HepG2 (cell line): ENCODE data around the gene GADD45G. TPM values are rescaled to one million over a fixed set of nuclear protein-coding genes. Genes with fewer than 3 reads are reported as not detected.

Experiments used
- HMG20B ChIP-seq: conservative IDR thresholded peaks from 2 replicates; pipeline ENCODE4 v1.6.1; 2016; ENCODE audit warnings: missing genetic modification reagents, missing compliant biosample characterization
- polyA plus RNA-seq, 8 experiments: library from polyadenylated mRNA; depleted of rRNA in 3 of 8; stranded (reverse) in 7 of 8; unstranded in 1 of 8; fragments of >200 nt; fragmentation: Illumina TruSeq in 4 of 8; extraction: Trizol in 4 of 8; gene quantifications; 2 replicates each; pipeline versions ENCODE4 v1.2.1 to v1.2.3, GENCODE V29; 2011 to 2016; ENCODE audit warnings: low read depth in 4 of 8, missing spikeins in 1 of 8, mixed read lengths in 1 of 8; ENCODE audit not compliant: insufficient read depth in 1 of 8
- total RNA-seq, 5 experiments: library from RNA; depleted of rRNA; stranded (reverse); fragments of >200 nt; fragmentation: Illumina TruSeq; extraction: Trizol; gene quantifications; 2 replicates each; pipeline ENCODE4 v1.2.3, GENCODE V29; 2016; ENCODE audit warnings: low read depth in 1 of 5
- TF ChIP-seq, protein P1 (sequence below), 2 experiments: fragments of 450-650 bp in 1 of 2; sonication (generic) in 1 of 2; formaldehyde crosslinking in 1 of 2; IDR thresholded peaks; 2 replicates each; pipeline versions ENCODE4 v1.6.1 to v1.8.0; 2016 to 2022; ENCODE audit warnings: antibody characterized with exemption in 1 of 2, mild to moderate bottlenecking in 1 of 2, missing genetic modification reagents in 1 of 2
- TF ChIP-seq, protein P2 (sequence below), 2 experiments: fragments of 450-650 bp in 1 of 2; sonication (generic) in 1 of 2; formaldehyde crosslinking; IDR thresholded peaks; 2 replicates each; pipeline versions ENCODE4 v1.5.0 to v1.8.0; 2020 to 2022; ENCODE audit warnings: mild to moderate bottlenecking in 1 of 2, missing genetic modification reagents in 1 of 2

GADD45G gene
- total and polyA plus RNA-seq, 2 of the 13 experiments (the other 11 are each of a cell fraction or from before 2014, with no cell fraction given), result not detected

DNA sequence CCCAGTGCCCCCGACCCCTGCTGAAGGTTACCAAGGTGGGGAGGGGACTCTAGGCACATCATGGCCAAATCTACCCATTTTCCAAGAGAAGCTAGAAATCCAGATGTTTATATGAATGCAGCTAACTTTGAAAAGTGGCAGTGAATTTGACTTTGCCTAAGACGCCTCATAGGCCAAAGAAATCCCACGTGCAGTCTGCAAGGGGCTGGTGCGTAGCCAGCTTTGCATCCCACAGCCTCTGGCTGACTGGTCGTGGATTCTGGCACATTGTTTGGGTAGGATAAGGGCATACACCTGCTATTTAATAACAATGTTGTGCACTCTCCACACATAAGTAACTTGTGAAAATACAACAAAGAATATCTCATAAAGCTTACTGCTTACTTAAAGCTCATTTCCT, 3.5 kb upstream of the GADD45G start (continued):
- TF ChIP-seq, protein P1, sequence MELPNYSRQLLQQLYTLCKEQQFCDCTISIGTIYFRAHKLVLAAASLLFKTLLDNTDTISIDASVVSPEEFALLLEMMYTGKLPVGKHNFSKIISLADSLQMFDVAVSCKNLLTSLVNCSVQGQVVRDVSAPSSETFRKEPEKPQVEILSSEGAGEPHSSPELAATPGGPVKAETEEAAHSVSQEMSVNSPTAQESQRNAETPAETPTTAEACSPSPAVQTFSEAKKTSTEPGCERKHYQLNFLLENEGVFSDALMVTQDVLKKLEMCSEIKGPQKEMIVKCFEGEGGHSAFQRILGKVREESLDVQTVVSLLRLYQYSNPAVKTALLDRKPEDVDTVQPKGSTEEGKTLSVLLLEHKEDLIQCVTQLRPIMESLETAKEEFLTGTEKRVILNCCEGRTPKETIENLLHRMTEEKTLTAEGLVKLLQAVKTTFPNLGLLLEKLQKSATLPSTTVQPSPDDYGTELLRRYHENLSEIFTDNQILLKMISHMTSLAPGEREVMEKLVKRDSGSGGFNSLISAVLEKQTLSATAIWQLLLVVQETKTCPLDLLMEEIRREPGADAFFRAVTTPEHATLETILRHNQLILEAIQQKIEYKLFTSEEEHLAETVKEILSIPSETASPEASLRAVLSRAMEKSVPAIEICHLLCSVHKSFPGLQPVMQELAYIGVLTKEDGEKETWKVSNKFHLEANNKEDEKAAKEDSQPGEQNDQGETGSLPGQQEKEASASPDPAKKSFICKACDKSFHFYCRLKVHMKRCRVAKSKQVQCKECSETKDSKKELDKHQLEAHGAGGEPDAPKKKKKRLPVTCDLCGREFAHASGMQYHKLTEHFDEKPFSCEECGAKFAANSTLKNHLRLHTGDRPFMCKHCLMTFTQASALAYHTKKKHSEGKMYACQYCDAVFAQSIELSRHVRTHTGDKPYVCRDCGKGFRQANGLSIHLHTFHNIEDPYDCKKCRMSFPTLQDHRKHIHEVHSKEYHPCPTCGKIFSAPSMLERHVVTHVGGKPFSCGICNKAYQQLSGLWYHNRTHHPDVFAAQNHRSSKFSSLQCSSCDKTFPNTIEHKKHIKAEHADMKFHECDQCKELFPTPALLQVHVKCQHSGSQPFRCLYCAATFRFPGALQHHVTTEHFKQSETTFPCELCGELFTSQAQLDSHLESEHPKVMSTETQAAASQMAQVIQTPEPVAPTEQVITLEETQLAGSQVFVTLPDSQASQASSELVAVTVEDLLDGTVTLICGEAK (IDR thresholded peaks at IDR 0.05), result no peak
- TF ChIP-seq, protein P1 (CRISPR knock-in tag; IDR thresholded peaks at IDR 0.05), result no peak
- TF ChIP-seq HMG20B (CRISPR knock-in tag), result no peak
- TF ChIP-seq, protein P2, sequence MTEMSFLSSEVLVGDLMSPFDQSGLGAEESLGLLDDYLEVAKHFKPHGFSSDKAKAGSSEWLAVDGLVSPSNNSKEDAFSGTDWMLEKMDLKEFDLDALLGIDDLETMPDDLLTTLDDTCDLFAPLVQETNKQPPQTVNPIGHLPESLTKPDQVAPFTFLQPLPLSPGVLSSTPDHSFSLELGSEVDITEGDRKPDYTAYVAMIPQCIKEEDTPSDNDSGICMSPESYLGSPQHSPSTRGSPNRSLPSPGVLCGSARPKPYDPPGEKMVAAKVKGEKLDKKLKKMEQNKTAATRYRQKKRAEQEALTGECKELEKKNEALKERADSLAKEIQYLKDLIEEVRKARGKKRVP (CRISPR knock-in tag; IDR thresholded peaks at IDR 0.05), result no peak
